Thyroid gland (tissue), 4 donors: Measurements from ENCODE around the gene ZNF438.

Experiments
- CTCF ChIP-seq, 6 experiments: fragments of 200-600 bp in 3 of 6; fragments of 450-650 bp in 3 of 6; sonication (generic) in 3 of 6; IDR thresholded peaks; one replicate each; pipeline ENCODE4 v1.5.1; 2016 to 2019; ENCODE audit warnings: antibody characterized with exemption in 6 of 6, mild to moderate bottlenecking in 2 of 6, inconsistent platforms in 1 of 6, moderate library complexity in 1 of 6
- POLR2A ChIP-seq, 2 donors: fragments of 450-650 bp; IDR thresholded peaks; one replicate each; pipeline ENCODE4 v1.6.1; 2017; ENCODE audit warnings: antibody characterized with exemption in 2 of 2, mild to moderate bottlenecking in 2 of 2, moderate library complexity in 1 of 2

- TF ChIP-seq CTCF (IDR thresholded peaks at IDR 0.05) (no peak), POLR2A (IDR thresholded peaks at IDR 0.05) (no peak)
These were observed 114.6 kb downstream of the ZNF438 start for GRCh38 chr10:30917067-30917466.
